Activated CD4-positive, alpha-beta T cell treated with anti-CD3 and anti-CD28 coated beads, Interleukin-2, amount 50 U/mL, for 24 hours (primary cell): ENCODE results near the gene SHOX.
"Not testable (repeated sequence)": the region's sequence is repeated elsewhere in the genome, so short reads cannot be mapped to it uniquely, and the experiment has no call there.

Source experiments
- DNase-seq, 2 donors: peaks; one replicate each; pipeline ENCODE4 v3.0.0-alpha.2; 2020; ENCODE audit warnings: low read depth in 1 of 2, low spot score in 1 of 2

Gene SHOX

DNA sequence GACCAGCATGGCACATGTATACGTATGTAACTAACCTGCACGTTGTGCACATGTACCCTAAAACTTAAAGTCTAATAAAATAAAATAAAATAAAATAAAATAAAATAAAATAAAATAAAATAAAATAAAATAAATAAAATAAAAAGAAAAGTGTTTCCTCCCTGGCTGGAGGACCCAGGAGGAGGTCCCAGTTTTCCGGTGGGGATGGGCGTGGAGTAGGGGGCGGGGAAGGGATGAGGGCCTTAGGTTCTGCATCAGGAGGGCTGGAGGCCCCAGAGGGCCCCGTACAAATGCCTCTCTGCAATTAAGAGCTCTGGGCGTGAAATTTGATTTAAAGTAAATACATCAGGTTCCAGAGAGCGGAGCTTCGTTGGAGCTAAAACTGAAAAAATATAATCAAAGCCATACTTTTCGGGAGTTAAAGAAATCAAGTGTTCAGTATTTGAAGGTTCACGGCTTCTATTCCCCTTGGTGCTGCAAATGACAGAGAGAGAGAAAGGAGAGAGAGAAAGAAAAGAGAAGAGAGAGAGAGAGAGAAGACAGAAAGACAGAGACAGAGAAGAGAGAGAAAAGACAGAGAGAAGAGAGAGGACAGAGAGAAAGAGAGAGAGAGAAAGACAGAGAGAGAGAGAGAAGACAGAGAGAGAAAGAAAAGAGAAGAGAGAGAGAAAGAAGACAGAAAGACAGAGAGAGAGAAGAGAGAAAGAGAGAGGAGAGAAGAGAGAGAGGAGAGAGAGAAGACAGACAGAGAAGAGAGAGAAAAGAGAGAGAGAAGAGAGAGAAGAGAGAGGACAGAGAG lies 8.7 kb upstream of the SHOX start:
- no peak for DNase-seq

DNA sequence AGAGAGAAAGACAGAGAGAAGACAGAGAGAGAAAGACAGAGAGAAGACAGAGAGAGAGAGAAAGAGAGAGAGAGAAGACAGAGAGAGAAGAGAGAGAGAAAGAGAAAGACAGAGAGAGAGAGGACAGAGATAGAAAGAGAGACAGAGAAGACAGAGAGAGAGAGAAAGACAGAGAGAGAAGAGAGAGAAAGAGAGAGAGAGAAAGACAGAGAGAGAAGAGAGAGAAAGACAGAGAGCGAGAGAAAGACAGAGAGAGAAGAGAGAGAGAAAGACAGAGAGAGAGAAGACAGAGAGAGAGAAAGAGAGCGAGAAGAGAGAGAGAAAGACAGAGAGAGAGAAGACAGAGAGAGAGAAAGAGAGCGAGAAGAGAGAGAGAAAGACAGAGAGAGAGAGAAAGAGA lies 7.8 kb upstream of the SHOX start:
- not testable (repeated sequence) for DNase-seq

DNA sequence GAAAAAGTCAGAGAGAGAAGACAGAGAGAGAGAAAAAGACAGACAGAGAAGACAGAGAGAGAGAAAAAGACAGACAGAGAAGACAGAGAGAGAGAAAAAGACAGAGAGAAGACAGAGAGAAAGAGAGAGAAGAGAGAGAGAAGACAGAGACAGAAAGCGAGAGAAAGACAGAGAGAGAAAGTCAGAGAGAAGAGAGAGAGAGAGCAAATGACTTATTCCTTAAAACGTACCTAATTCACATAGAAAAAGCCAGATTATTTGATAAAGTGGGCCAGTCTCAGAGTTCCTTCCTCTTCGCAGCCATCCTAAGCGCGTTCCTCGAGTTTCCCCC lies 7.4 kb upstream of the SHOX start:
- no peak for DNase-seq

DNA sequence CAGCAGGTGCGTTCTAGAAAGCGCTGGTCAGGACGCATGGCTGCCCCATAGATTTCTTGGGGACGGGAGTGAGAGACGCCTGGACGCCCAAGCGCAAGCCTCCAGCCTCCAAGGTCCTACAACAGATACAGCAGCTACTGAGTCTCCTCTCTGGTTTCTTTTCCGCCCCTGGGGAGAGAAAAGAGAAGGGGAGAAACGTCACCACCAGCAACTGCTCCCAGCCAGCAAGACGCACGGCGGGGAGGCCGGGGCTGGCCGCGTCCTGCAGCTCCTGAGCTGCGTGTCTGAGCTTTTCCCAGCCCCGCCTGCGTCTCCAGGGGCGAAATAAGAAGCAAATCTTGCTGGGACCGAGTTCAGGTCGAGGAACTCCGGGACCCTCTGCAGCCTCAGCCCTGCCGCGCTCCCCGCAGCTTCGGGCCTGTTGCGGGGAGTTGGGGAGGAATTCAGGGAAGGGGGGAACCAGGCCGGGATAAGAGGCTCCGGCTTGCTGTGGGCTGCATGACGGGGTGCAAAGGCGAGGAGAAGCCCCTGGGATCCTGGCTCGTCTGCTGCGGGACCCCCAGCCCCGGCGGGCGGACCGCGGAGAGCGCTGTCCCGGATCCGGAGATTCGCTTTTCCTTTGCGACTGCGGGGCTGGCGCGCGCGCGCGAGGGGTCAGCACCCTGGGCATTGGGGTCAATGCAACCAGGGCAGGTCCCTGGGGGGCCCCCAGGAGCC lies 6.8 kb upstream of the SHOX start:
- DNase-seq = no peak

DNA sequence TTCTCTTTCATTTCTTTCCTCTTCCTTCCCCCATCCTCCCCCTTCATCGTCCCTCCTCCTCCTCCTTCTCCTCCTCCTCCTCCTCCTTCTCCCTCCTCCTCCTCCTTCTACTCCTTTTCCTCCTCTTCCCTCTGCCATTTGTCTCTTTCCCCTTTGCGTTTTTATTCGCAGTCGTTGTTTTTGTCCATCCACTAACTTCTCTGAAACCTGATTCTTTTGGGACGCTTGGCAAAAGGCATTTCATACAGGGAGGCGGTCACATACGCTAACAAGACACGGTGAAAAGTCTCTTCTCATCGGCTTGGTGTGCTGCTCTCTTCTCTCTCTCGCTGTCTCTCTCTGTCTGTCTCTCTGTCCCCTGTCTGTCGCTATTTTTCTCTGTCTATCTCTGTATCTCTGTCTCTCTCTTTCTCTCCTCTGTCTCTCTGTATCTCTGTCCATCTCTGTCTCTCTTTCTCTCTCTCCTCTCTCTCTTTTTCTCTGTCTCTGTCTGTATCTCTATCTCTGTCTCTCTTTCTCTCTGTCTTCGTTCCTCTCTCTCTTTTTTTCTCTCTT lies 5.4 kb upstream of the SHOX start:
- no peak for DNase-seq

DNA sequence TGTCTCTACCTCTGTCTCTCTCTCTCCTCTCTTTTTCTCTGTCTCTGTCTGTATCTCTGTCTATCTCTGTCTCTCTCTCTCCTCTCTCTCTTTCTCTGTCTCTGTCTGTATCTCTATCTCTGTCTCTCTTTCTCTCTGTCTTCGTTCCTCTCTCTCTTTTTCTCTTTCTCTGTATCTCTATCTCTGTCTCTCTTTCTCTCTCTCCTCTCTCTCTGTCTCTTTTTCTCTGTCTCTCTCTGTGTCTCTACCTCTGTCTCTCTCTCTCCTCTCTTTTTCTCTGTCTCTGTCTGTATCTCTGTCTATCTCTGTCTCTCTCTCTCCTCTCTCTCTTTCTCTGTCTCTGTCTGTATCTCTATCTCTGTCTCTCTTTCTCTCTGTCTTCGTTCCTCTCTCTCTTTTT lies 4.5 kb upstream of the SHOX start:
- not testable (repeated sequence) for DNase-seq

DNA sequence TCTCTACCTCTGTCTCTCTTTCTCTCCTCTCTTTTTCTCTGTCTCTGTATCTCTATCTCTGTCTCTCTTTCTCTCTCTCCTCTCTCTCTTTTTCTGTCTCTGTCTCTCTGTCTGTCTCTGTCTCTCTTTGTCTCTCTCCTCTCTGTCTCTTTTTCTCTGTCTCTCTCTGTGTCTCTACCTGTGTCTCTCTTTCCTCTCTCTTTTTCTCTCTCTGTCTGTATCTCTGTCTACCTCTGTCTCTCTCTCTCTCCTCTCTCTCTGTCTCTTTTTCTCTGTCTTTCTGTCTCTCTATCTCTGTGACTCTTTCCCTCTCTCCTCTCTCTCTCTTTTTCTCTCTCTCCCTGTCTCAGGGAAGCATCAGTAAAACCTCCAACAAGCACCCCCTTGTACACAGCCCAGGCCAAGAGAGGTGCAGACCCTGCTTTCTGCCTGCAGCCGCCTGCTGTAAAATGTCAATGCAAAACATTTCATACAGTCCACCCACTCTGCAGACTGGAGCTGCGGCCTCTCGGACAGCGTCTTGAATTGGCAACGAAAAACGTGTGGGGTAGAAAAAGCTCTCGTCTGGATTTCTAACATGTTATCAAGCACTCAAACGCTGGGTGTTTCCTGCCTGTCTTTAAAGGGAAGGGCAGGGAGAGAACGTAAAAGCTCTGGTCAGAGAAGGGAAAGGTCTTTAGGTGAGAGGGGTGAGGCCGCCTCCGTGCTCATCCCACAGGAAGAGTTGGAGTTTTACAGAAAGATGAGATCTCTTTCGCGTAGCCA lies 3.7 kb upstream of the SHOX start:
- DNase-seq = no peak

DNA sequence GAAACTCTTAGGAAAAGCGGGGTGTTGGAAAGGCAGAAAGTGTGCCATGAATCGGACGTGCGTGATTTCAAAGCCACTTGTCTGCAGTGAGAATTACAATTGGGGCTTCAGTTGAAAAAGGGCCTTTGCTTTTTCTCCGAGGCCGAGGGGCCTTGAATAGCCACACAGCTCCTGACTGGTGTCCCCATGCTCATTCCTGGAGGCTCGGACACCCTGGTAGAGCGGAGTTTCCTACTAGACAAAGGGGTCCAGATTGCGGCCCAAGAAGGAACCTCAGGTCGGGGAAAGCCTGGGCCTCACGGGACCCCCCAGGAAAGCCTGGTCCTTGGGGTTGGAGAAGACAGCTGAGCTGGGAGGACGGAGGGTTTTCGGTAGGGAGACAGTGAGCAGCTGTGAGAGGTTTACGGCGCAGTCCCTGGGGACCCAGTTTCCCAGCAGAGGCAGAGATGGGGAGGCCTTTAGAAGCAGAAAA lies 3.0 kb upstream of the SHOX start:
- no peak for DNase-seq

DNA sequence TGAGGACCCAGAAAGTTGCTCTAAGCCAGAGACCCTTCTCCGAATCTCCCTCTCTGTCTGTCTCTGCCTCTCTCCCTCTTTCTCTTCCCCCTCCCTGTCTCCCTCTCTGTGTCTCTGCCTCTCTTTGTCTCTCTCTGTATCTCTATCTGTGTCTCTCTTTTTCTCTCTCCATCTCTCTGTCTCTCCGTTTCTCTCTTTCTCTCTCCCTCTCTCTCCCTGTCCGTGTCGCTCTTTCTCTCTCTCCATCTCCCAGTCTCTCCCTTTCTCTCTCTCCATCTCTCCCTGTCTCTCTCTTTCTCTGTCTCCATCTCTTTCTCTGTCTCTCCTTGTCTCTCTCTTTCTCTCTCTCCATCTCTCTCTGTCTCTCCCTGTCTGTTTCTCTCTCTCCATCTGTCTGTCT lies 2.6 kb upstream of the SHOX start:
- no peak for DNase-seq

DNA sequence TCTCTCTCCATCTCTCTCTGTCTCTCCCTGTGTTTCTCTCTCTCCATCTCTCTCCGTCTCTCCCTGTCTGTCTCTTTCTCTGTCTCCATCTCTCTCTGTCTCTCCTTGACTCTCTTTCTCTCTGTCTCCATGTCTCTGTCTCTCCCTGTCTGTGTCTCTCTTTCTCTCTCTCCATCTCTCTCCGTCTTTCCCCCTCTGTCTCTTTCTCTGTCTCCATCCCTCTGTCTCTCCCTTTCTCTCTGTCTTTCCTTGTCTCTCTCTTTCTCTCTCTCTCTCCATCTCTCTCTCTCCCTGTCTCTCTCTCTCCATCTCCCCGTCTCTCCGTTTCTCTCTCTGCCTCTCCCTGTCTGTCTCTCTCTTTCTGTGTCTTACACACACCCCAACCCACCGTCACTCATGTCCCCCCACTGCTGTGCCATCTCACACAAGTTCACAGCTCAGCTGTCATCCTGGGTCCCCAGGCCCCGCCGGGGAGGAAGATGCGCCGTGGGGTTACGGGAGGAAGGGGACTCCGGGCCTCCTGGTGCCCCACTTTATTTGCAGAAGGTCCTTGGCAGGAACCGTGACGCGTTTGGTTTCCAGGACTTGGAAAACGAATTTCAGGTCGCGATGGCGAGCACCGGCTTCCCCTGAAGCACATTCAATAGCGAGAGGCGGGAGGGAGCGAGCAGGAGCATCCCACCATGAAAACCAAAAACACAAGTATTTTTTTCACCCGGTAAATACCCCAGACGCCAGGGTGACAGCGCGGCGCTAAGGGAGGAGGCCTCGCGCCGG lies 1.2 kb upstream of the SHOX start:
- DNase-seq = no peak

DNA sequence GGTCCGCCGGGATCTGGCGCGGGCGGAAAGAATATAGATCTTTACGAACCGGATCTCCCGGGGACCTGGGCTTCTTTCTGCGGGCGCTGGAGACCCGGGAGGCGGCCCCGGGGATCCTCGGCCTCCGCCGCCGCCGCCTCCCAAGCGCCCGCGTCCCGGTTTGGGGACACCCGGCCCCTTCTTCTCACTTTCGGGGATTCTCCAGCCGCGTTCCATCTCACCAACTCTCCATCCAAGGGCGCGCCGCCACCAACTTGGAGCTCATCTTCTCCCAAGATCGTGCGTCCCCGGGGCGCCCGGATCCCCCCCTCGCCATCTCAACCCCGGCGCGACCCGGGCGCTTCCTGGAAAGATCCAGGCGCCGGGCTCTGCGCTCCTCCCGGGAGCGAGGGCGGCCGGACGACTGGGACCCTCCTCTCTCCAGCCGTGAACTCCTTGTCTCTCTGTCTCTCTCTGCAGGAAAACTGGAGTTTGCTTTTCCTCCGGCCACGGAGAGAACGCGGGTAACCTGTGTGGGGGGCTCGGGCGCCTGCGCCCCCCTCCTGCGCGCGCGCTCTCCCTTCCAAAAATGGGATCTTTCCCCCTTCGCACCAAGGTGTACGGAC lies 482 bp upstream of the SHOX start:
- no peak for DNase-seq

DNA sequence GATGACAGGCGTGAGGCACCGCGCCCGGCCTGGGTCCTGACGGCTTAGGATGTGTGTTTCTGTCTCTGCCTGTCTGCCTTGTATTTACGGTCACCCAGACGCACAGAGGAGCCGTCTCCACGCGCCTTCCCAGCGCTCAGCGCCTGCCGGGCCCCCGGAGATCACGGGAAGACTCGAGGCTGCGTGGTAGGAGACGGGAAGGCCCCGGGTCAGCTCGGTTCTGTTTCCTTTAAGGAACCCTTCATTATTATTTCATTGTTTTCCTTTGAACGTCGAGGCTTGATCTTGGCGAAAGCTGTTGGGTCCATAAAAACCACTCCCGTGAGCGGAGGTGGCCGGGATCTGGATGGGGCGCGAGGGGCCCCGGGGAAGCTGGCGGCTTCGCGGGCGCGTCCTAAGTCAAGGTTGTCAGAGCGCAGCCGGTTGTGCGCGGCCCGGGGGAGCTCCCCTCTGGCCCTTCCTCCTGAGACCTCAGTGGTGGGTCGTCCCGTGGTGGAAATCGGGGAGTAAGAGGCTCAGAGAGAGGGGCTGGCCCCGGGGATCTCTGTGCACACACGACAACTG lies 1.3 kb downstream of the SHOX start:
- DNase-seq = no peak

DNA sequence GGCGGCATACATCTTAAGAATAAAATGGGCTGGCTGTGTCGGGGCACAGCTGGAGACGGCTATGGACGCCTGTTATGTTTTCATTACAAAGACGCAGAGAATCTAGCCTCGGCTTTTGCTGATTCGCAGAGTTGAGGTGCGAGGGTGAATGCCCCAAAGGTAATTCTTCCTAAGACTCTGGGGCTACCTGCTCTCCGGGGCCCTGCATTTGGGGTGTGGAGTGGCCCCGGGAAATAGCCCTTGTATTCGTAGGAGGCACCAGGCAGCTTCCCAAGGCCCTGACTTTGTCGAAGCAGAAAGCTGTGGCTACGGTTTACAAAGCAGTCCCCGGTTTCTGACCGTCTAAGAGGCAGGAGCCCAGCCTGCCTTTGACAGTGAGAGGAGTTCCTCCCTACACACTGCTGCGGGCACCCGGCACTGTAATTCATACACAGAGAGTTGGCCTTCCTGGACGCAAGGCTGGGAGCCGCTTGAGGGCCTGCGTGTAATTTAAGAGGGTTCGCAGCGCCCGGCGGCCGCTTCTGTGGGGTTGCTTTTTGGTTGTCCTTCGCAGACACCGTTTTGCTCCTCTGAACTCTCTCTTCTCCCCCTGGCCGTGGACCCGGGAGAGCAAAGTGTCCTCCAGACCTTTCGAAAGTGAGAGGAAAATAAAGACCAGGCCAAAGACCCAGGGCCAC lies 1.9 kb downstream of the SHOX start:
- no peak for DNase-seq

DNA sequence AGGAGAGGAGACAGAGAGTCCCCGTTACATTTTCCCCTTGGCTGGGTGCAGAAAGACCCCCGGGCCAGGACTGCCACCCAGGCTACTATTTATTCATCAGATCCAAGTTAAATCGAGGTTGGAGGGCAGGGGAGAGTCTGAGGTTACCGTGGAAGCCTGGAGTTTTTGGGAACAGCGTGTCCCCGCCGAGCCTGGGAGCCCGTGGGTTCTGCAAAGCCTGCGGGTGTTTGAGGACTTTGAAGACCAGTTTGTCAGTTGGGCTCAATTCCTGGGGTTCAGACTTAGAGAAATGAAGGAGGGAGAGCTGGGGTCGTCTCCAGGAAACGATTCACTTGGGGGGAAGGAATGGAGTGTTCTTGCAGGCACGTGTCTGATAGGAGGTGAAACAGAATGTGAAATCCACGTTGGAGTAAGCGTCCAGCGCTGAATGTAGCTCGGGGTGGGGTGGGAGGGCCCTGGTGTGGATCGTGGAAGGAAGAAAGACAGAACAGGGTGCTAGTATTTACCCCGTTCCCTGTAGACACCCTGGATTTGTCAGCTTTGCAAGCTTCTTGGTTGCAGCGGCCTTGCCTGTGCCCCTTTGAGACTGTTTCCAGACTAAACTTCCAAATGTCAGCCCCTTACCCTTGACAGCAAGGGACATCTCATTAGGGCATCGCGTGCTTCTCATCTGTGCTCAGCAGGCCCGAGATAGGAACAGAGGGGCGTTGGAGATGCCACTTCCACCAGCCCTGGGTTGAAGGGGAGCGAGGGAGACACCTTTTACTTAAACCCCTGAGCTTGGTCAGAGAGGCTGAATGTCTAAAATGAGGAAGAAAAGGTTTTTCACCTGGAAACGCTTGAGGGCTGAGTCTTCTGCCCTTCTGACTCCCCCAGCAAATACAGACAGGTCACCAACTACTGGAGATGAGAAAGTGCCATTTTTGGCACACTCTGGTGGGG lies 2.7 kb downstream of the SHOX start:
- DNase-seq = no peak

DNA sequence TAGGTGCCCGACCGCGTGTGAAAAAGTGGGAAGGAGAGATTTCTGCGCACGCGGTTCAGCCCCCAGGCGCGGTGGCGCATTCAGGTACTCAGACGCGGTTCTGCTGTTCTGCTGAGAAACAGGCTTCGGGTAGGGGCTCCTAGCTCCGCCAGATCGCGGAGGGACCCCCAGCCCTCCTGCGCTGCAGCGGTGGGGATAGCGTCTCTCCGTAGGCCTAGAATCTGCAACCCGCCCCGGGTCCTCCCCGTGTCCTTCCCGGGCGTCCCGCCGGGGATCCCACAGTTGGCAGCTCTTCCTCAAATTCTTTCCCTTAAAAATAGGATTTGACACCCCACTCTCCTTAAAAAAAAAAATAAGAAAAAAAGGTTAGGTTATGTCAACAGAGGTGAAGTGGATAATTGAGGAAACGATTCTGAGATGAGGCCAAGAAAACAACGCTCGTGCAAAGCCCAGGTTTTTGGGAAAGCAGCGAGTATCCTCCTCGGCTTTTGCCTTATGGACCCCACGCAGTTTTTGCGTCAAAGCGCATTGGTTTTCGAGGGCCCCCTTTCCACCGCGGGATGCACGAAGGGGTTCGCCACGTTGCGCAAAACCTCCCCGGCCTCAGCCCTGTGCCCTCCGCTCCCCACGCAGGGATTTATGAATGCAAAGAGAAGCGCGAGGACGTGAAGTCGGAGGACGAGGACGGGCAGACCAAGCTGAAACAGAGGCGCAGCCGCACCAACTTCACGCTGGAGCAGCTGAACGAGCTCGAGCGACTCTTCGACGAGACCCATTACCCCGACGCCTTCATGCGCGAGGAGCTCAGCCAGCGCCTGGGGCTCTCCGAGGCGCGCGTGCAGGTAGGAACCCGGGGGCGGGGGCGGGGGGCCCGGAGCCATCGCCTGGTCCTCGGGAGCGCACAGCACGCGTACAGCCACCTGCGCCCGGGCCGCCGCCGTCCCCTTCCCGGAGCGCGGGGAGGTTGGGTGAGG lies 3.7 kb downstream of the SHOX start:
- DNase-seq = no peak

DNA sequence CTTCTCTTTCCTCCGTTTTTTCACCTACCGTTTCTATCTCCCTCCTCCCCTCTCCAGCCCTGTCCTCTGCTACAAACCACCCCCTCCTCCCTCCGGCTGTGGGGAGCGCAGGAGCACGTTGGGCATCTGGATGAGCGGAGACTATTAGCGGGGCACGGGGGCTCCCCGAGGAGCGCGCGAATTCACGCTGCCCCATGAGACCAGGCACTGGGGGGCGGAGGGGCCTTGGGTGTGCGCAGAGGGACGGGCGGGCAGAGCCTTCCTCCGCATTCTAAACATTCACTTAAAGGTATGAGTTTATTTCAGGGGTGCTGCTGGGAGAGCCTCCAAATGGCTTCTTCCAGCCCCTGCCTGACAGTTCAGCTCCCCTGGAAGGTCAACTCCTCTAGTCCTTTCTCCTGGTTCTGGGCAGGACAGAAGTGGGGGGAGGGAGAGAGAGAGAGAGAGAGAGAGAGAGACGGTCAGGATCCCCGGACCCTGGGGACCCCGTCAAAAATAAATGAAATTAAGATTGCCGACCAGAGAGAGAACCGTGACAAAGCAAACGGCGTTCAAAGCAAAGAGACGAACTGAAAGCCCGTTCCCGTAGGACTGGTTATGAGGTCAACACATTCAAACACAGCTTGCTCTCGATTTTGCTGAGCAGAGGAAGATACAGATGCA lies 5.0 kb downstream of the SHOX start:
- no peak for DNase-seq
